Gastroesophageal sphincter (tissue), 4 donors: Measurements from ENCODE around the gene KBTBD6. TPM values are rescaled to one million over a fixed set of nuclear protein-coding genes. Genes with fewer than 3 reads are reported as not detected.
A peak's percentile ranks its signal among the peaks of the same experiment; 100 is the strongest.

Experiments used
- ATAC-seq: fragments of 150-250 bp; one replicate; pipeline ENCODE4 v1.9.1; 2016; ENCODE audit warnings: mild to moderate bottlenecking, moderate library complexity
- H3K27ac ChIP-seq, 4 donors: fragments of 200-600 bp; sonication (generic) in 3 of 4; 1 replicate in 3 of 4; 2 replicates in 1 of 4; pipeline ENCODE4 v1.5.1; 2016 to 2019
- H3K27me3 ChIP-seq: fragments of 200-600 bp; sonication (generic); one replicate; pipeline ENCODE4 v1.5.1; 2019
- H3K36me3 ChIP-seq, 2 donors: fragments of 200-600 bp; sonication (generic); one replicate each; pipeline ENCODE4 v1.5.1; 2019; ENCODE audit warnings: control low read depth in 1 of 2
- H3K4me1 ChIP-seq, 3 donors: fragments of 200-600 bp; sonication (generic); 1 replicate in 2 of 3; 2 replicates in 1 of 3; pipeline ENCODE4 v1.5.1; 2016 to 2019; ENCODE audit warnings: control low read depth in 2 of 3
- H3K4me3 ChIP-seq, 2 donors: fragments of 200-600 bp; sonication (generic); one replicate each; pipeline ENCODE4 v1.5.1; 2019; ENCODE audit warnings: mild to moderate bottlenecking in 1 of 2, moderate library complexity in 1 of 2
- H3K9me3 ChIP-seq, 3 donors: fragments of 200-600 bp; sonication (generic); one replicate each; pipeline ENCODE4 v1.5.1; 2017 to 2019; ENCODE audit warnings: control low read depth in 2 of 3
- CTCF ChIP-seq, 4 experiments: fragments of 200-600 bp in 2 of 4; fragments of 450-650 bp in 2 of 4; sonication (generic) in 1 of 4; IDR thresholded peaks; one replicate each; pipeline ENCODE4 v1.5.1; 2017 to 2019; ENCODE audit warnings: antibody characterized with exemption in 4 of 4, mild to moderate bottlenecking in 2 of 4, moderate library complexity in 2 of 4
- EP300 ChIP-seq: sonication (generic); formaldehyde crosslinking; IDR thresholded peaks from one replicate; pipeline ENCODE4 v1.6.1; 2017; ENCODE audit warnings: antibody characterized with exemption, mild to moderate bottlenecking
- POLR2A ChIP-seq, 2 donors: fragments of 450-650 bp; IDR thresholded peaks; one replicate each; pipeline ENCODE4 v1.6.1; 2017; ENCODE audit warnings: antibody characterized with exemption in 2 of 2, mild to moderate bottlenecking in 2 of 2, moderate library complexity in 1 of 2
- POLR2AphosphoS5 ChIP-seq: sonication (generic); formaldehyde crosslinking; IDR thresholded peaks from one replicate; pipeline ENCODE4 v1.6.1; 2017; ENCODE audit warnings: antibody characterized with exemption
- WGBS, 2 donors: methylation state at CpG; one replicate each; pipeline ENCODE4 v1.1.5; 2018; ENCODE audit warnings: low coverage in 1 of 2; 5-methylcytosine and 5-hydroxymethylcytosine counted together
- total RNA-seq, 4 donors: library from RNA; depleted of rRNA; stranded (reverse); fragments of >200 nt; gene quantifications; one replicate each; pipeline ENCODE4 v1.1.0, GENCODE V29; 2016

Gene KBTBD6
- total RNA-seq, 4 donors from 2014 or later: 6.1 to 9.8 (median 8.7) TPM

- Histone ChIP-seq H3K27me3 (no peaks in the 10 kb centered on the region), H3K9me3 (no peaks in the 10 kb centered on the region), H3K4me3 (no peak overlapping the region), H3K27ac (no peak overlapping the region), H3K4me1 (peaks cover 0 to 54% (median 17%) of the 10 kb centered on the region in 3 donors), H3K36me3 (no peaks in the 10 kb centered on the region)
- ATAC-seq: no peak
- TF ChIP-seq EP300: no peak
- TF ChIP-seq POLR2AphosphoS5: no peak
- no peak for TF ChIP-seq POLR2A (IDR thresholded peaks at IDR 0.05)
- TF ChIP-seq CTCF (IDR thresholded peaks at IDR 0.05): no peak
- 69 to 72% methylated on average over 3 of the region's 3 CpGs for WGBS, 2 donors
Observed at GRCh38 chr13:41127701-41128100, 4.9 kb downstream of the KBTBD6 start.

- no peak overlapping the region for H3K4me3 ChIP-seq
- no peaks in the 10 kb centered on the region for H3K36me3 ChIP-seq
- H3K27me3 ChIP-seq: no peaks in the 10 kb centered on the region
- H3K4me1 ChIP-seq: peaks cover 0 to 15% (median 0%) of the 10 kb centered on the region in 3 donors
- TF ChIP-seq EP300 (no peak), POLR2AphosphoS5 (no peak), CTCF (IDR thresholded peaks at IDR 0.05) (no peak), POLR2A (IDR thresholded peaks at IDR 0.05) (no peak)
- no peak overlapping the region for H3K27ac ChIP-seq
- no peak for ATAC-seq
- H3K9me3 ChIP-seq: no peaks in the 10 kb centered on the region
- 25 to 46% methylated on average over 2 of the region's 2 CpGs for WGBS, 2 donors
Observed at GRCh38 chr13:41122838-41123237, 9.8 kb downstream of the KBTBD6 start.

- Histone ChIP-seq H3K9me3 (no peaks in the 10 kb centered on the region), H3K4me1 (peaks cover 0 to 5% (median 0%) of the 10 kb centered on the region in 3 donors), H3K27me3 (no peaks in the 10 kb centered on the region), H3K36me3 (no peaks in the 10 kb centered on the region), H3K4me3 (no peak overlapping the region), H3K27ac (no peak overlapping the region)
- TF ChIP-seq EP300 (no peak), POLR2A (IDR thresholded peaks at IDR 0.05) (no peak), CTCF (IDR thresholded peaks at IDR 0.05) (no peak), POLR2AphosphoS5 (no peak)
- 69 to 94% methylated on average over 4 of the region's 4 CpGs for WGBS, 2 donors
- ATAC-seq: no peak
Observed at GRCh38 chr13:41117869-41118268, 14.7 kb downstream of the KBTBD6 start.

- Histone ChIP-seq H3K36me3 (no peaks in the 10 kb centered on the region), H3K4me3 (no peak overlapping the region), H3K9me3 (no peaks in the 10 kb centered on the region), H3K4me1 (no peaks in the 10 kb centered on the region), H3K27ac (no peak overlapping the region), H3K27me3 (no peaks in the 10 kb centered on the region)
- WGBS, 2 donors: 40 to 84% methylated on average over 1 to 7 of the region's 7 CpGs
- TF ChIP-seq POLR2AphosphoS5 (no peak), POLR2A (IDR thresholded peaks at IDR 0.05) (no peak), CTCF (IDR thresholded peaks at IDR 0.05) (no peak), EP300 (no peak)
- ATAC-seq: no peak
Observed at GRCh38 chr13:41111454-41111853, 21.1 kb downstream of the KBTBD6 start.

- ATAC-seq: peak; percentile 13
- Histone ChIP-seq H3K27me3 (no peaks in the 10 kb centered on the region), H3K36me3 (no peaks in the 10 kb centered on the region), H3K27ac (no peak overlapping the region), H3K9me3 (no peaks in the 10 kb centered on the region), H3K4me1 (no peaks in the 10 kb centered on the region), H3K4me3 (no peak overlapping the region)
- 80% methylated on average over 4 of the region's 7 CpGs; no CpG with 5 or more reads in 1 of the 2 donors for WGBS, 2 donors
- TF ChIP-seq CTCF (IDR thresholded peaks at IDR 0.05): no peak
- TF ChIP-seq POLR2AphosphoS5: no peak
- TF ChIP-seq EP300: no peak
- TF ChIP-seq POLR2A (IDR thresholded peaks at IDR 0.05): no peak
Observed at GRCh38 chr13:41107584-41108014, 25.0 kb downstream of the KBTBD6 start.
